Gastroesophageal sphincter (tissue), 4 donors: ENCODE results near the gene KDM4C. TPM values are rescaled to one million over a fixed set of nuclear protein-coding genes. Genes with fewer than 3 reads are reported as not detected.

Experiments used
- ATAC-seq: fragments of 150-250 bp; one replicate; pipeline ENCODE4 v1.9.1; 2016; ENCODE audit warnings: mild to moderate bottlenecking, moderate library complexity
- H3K27ac ChIP-seq, 4 donors: fragments of 200-600 bp; sonication (generic) in 3 of 4; 1 replicate in 3 of 4; 2 replicates in 1 of 4; pipeline ENCODE4 v1.5.1; 2016 to 2019
- H3K27me3 ChIP-seq: fragments of 200-600 bp; sonication (generic); one replicate; pipeline ENCODE4 v1.5.1; 2019
- H3K36me3 ChIP-seq, 2 donors: fragments of 200-600 bp; sonication (generic); one replicate each; pipeline ENCODE4 v1.5.1; 2019; ENCODE audit warnings: control low read depth in 1 of 2
- H3K4me1 ChIP-seq, 3 donors: fragments of 200-600 bp; sonication (generic); 1 replicate in 2 of 3; 2 replicates in 1 of 3; pipeline ENCODE4 v1.5.1; 2016 to 2019; ENCODE audit warnings: control low read depth in 2 of 3
- H3K4me3 ChIP-seq, 2 donors: fragments of 200-600 bp; sonication (generic); one replicate each; pipeline ENCODE4 v1.5.1; 2019; ENCODE audit warnings: mild to moderate bottlenecking in 1 of 2, moderate library complexity in 1 of 2
- H3K9me3 ChIP-seq, 3 donors: fragments of 200-600 bp; sonication (generic); one replicate each; pipeline ENCODE4 v1.5.1; 2017 to 2019; ENCODE audit warnings: control low read depth in 2 of 3
- CTCF ChIP-seq, 4 experiments: fragments of 200-600 bp in 2 of 4; fragments of 450-650 bp in 2 of 4; sonication (generic) in 1 of 4; IDR thresholded peaks; one replicate each; pipeline ENCODE4 v1.5.1; 2017 to 2019; ENCODE audit warnings: antibody characterized with exemption in 4 of 4, mild to moderate bottlenecking in 2 of 4, moderate library complexity in 2 of 4
- EP300 ChIP-seq: sonication (generic); formaldehyde crosslinking; IDR thresholded peaks from one replicate; pipeline ENCODE4 v1.6.1; 2017; ENCODE audit warnings: antibody characterized with exemption, mild to moderate bottlenecking
- POLR2A ChIP-seq, 2 donors: fragments of 450-650 bp; IDR thresholded peaks; one replicate each; pipeline ENCODE4 v1.6.1; 2017; ENCODE audit warnings: antibody characterized with exemption in 2 of 2, mild to moderate bottlenecking in 2 of 2, moderate library complexity in 1 of 2
- POLR2AphosphoS5 ChIP-seq: sonication (generic); formaldehyde crosslinking; IDR thresholded peaks from one replicate; pipeline ENCODE4 v1.6.1; 2017; ENCODE audit warnings: antibody characterized with exemption
- WGBS, 2 donors: methylation state at CpG; one replicate each; pipeline ENCODE4 v1.1.5; 2018; ENCODE audit warnings: low coverage in 1 of 2; 5-methylcytosine and 5-hydroxymethylcytosine counted together
- total RNA-seq, 4 donors: library from RNA; depleted of rRNA; stranded (reverse); fragments of >200 nt; gene quantifications; one replicate each; pipeline ENCODE4 v1.1.0, GENCODE V29; 2016

KDM4C gene
- total RNA-seq, 4 donors from 2014 or later = 17.7 to 65.2 (median 29.5) TPM

GRCh38 chr9:7173139-7173538 lies 415.4 kb downstream of the KDM4C start:
- Histone ChIP-seq H3K4me3 (no peak overlapping the region), H3K9me3 (no peaks in the 10 kb centered on the region), H3K27ac (no peak overlapping the region), H3K4me1 (no peaks in the 10 kb centered on the region), H3K27me3 (no peaks in the 10 kb centered on the region), H3K36me3 (peaks cover 0 to 73% of the 10 kb centered on the region in 2 donors)
- TF ChIP-seq POLR2AphosphoS5 = no peak
- TF ChIP-seq EP300 = no peak
- TF ChIP-seq POLR2A (IDR thresholded peaks at IDR 0.05) = no peak
- no peak for ATAC-seq
- WGBS, 2 donors = 71 to 100% methylated on average over 1 to 2 of the region's 3 CpGs

DNA sequence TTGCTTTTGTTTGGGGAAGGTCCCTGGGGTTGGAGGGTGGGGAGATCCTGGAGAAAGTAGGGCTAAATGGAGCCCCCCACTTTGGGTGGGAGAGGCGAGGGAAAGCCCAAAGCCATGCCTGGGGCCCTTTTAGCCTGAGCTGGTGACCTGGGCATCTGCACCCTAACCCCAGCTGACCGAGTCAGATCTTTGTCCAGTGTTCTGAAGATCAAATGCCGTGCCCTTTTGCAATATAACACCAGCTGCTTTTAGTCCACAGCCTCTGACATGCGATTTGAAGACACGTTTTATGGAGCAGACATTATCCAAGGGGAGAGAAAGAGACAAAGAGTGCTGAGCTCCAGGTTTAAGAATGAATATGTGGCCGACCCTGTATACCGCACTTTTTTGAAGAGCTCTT lies 416.5 kb downstream of the KDM4C start:
- no peak for TF ChIP-seq POLR2AphosphoS5
- no peak for TF ChIP-seq CTCF (IDR thresholded peaks at IDR 0.05)
- no peak for TF ChIP-seq EP300
- no peak for TF ChIP-seq POLR2A (IDR thresholded peaks at IDR 0.05)
- H3K36me3 ChIP-seq = peaks cover 0 to 73% of the 10 kb centered on the region in 2 donors
- no peaks in the 10 kb centered on the region for H3K9me3 ChIP-seq
- no peaks in the 10 kb centered on the region for H3K4me1 ChIP-seq
- ATAC-seq = no peak
- H3K27ac ChIP-seq = no peak overlapping the region
- no peaks in the 10 kb centered on the region for H3K27me3 ChIP-seq
- no peak overlapping the region for H3K4me3 ChIP-seq
- 97% methylated on average over 6 of the region's 7 CpGs; no CpG with 5 or more reads in 1 of the 2 donors for WGBS, 2 donors

DNA sequence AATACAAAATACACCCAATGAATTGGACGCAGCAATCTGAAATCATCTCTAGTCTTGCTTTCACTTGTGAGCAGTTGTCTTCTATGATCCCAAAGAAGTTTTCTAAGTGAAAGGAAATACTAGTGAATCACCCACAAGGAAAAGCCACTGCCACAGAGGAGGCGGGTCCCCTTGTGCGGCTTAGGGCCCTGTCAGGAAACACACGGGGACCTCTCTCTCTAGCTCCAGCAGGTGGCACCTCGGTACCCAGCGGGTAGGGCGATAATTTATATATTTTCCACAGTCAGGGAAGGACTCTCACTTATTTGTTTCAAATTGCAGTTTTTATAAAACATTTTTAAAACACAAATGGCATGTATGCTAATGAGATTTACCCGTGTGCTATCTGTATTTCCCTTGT lies 417.1 kb downstream of the KDM4C start:
- no peak for ATAC-seq
- Histone ChIP-seq H3K27me3 (no peaks in the 10 kb centered on the region), H3K27ac (no peak overlapping the region), H3K9me3 (no peaks in the 10 kb centered on the region), H3K4me1 (no peaks in the 10 kb centered on the region), H3K36me3 (peaks cover 0 to 69% of the 10 kb centered on the region in 2 donors), H3K4me3 (no peak overlapping the region)
- 88 to 96% methylated on average over 2 to 8 of the region's 8 CpGs for WGBS, 2 donors
- no peak for TF ChIP-seq CTCF (IDR thresholded peaks at IDR 0.05)
- no peak for TF ChIP-seq EP300
- TF ChIP-seq POLR2A (IDR thresholded peaks at IDR 0.05) = no peak
- TF ChIP-seq POLR2AphosphoS5 = no peak

DNA sequence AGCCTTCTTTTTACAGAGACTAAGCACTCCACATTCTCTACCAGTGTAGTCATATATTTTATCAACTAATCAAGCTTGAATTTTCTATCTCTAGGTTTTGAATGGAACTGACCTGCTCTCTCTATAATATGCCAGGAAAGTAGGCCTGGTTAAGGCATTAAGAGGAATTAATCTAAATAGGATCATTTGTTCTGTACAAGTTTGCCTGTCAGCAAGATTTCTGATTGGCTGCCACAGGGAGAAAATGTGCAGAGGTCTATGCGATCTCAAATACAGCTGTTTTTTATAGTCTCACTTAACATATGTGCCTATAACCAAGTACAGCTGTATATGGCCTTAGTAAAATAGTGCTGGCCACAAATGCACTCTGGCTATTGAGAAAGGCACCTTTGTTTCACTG lies 418.8 kb downstream of the KDM4C start:
- Histone ChIP-seq H3K9me3 (no peaks in the 10 kb centered on the region), H3K27me3 (no peaks in the 10 kb centered on the region), H3K4me1 (no peaks in the 10 kb centered on the region), H3K36me3 (peaks cover 0 to 58% of the 10 kb centered on the region in 2 donors), H3K27ac (no peak overlapping the region), H3K4me3 (no peak overlapping the region)
- no peak for ATAC-seq
- 78 to 83% methylated on average over 1 of the region's 1 CpG for WGBS, 2 donors
- no peak for TF ChIP-seq EP300
- TF ChIP-seq POLR2AphosphoS5 = no peak
- no peak for TF ChIP-seq POLR2A (IDR thresholded peaks at IDR 0.05)
- no peak for TF ChIP-seq CTCF (IDR thresholded peaks at IDR 0.05)

GRCh38 chr9:7177383-7177782 lies 419.6 kb downstream of the KDM4C start:
- H3K27me3 ChIP-seq = no peaks in the 10 kb centered on the region
- WGBS, 2 donors = 80 to 86% methylated on average over 3 of the region's 3 CpGs
- no peaks in the 10 kb centered on the region for H3K4me1 ChIP-seq
- H3K27ac ChIP-seq = no peak overlapping the region
- H3K36me3 ChIP-seq = peaks cover 0 to 50% of the 10 kb centered on the region in 2 donors
- H3K9me3 ChIP-seq = no peaks in the 10 kb centered on the region
- ATAC-seq = no peak
- H3K4me3 ChIP-seq = no peak overlapping the region
- TF ChIP-seq POLR2A (IDR thresholded peaks at IDR 0.05) (no peak), EP300 (no peak), CTCF (IDR thresholded peaks at IDR 0.05) (no peak), POLR2AphosphoS5 (no peak)
